COLO668 (cell line): ENCODE measurements around the gene NPC1L1.
A peak's percentile ranks its signal among the peaks of the same experiment; 100 is the strongest.

Experiments
- DNase-seq: peaks from one replicate; lab custom pipeline; 2025; ENCODE audit not compliant: unreplicated experiment; lab: John Stamatoyannopoulos, UW

The NPC1L1 gene

DNA sequence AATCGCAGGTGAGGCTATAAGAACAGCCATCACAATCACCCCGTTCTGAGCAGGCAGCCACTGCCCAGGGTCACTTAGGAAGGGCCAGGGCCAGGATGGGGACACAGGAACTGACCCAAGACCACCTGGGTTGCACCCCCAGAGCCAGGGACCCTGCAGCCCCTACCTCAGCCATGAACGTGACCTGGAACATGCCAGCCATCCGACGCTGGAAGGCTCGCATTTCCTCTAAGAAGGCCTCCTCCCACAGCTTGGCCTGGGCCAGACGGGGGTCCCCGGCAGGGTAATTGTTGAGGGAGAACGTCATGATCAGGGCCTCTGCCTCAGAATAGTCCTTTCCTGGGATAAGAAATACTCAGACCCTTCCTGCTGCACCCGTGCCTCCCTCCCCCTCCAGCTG is 5.0 kb downstream of the NPC1L1 start:
- no peak for DNase-seq

DNA sequence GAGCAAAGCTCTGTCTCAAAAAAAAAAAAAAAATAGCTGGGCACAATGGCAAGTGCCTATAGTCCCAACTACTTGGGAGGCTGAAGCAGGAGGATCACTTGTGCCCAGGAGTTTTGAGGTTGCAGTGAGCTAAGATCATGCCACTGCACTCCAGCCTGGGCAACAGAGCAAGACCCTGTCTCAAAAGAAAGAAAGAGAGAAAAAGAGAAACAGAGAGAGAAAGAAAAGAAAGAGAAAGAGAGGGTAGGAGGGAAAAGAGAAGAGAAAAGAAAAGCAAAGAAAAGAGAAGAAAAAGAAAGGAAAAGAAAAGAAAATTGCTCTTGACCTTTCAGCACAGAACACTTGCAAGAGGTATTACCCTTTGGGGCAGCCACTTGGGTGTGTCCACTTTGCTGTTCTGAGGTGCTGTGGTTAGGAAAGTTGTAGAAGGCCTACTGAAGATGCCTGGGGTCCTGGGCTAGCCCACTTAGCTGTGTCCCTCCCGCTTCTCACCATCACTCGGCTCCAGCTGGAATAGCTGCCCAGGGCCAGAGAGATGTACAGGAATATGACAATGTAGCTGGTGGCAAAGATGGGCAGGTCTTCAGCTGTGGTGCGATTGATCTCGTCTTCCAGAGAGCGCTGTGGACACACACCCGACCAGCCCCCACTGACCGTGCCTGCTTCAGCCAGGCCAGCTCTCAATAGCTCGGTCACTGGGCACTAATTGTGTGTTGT is 5.6 kb downstream of the NPC1L1 start:
- no peak for DNase-seq

DNA sequence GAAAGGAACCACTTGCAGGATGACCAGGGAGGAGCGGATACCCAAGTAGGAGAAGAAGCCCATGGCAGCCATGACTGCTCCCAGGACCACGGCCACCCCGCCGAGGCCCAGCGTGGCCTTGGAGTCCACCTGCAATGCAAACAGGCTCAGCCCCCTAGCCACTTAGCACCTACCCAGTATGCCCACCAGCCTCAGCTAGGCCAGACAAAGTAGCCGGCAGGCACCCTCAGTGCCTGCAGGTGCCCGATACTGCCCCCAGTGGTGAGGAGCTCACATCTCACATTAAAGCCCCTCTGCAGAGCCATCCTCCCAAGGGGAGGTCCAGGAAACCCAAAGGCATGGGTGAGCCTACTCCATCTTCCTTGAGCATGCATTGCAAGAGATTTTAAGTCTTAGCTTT is 6.6 kb downstream of the NPC1L1 start:
- peak; percentile 72 for DNase-seq

DNA sequence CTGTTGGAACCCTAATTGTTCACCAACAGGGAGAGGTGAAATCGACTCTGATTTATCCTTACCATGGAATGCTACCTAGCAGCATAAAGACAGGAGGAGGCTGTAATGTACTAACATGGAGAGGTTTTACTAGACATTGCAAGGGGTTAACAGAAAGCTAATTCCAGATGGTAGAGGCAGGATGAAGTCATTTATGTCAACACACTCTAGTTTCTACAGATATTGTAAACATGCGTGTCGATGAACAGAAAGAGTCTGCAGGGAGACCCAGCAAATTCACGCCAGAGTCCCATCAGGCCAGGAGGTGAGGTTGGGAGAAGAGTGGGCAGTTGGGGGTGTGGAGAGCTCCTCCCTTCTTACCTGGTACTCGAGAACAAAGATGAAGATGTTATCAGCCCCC is 7.0 kb downstream of the NPC1L1 start:
- peak; percentile 34 for DNase-seq

DNA sequence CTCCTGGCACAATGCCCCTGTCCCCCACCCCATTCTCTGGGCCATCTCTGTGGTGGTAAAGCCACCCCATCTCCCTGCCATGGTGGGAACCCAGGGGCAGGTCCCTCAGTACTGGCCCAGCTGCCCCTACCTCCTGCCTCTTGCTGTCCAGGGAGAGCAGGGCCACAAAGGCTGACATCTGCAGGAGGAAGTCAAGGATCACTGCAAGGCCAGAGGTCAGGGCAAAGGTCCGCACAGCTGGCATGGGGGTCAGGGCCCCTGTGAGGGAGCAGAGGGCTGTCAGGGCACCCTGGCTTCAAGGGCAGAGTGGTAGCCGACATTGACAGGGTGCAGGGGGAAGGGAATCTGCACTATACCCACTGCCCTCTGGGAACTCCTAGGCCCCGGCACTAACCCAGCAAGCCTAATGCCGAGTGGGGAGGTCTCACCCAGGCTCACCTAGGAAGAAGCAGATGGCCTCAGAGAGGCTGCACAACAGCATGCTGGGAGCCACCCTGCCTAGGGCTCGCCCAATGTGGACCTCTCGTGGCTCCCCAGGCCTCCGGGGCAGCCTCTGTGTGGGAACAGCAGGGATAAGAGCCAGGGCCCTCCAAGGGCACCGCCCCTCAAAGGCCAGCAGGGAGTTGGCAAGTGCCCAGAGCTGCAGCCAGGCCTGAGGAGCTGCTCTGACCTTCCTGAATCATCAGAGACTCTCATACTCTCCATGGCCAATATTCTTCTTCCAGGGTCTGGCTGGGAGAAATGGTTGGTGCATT is 7.7 kb downstream of the NPC1L1 start:
- peak; percentile 52 for DNase-seq

DNA sequence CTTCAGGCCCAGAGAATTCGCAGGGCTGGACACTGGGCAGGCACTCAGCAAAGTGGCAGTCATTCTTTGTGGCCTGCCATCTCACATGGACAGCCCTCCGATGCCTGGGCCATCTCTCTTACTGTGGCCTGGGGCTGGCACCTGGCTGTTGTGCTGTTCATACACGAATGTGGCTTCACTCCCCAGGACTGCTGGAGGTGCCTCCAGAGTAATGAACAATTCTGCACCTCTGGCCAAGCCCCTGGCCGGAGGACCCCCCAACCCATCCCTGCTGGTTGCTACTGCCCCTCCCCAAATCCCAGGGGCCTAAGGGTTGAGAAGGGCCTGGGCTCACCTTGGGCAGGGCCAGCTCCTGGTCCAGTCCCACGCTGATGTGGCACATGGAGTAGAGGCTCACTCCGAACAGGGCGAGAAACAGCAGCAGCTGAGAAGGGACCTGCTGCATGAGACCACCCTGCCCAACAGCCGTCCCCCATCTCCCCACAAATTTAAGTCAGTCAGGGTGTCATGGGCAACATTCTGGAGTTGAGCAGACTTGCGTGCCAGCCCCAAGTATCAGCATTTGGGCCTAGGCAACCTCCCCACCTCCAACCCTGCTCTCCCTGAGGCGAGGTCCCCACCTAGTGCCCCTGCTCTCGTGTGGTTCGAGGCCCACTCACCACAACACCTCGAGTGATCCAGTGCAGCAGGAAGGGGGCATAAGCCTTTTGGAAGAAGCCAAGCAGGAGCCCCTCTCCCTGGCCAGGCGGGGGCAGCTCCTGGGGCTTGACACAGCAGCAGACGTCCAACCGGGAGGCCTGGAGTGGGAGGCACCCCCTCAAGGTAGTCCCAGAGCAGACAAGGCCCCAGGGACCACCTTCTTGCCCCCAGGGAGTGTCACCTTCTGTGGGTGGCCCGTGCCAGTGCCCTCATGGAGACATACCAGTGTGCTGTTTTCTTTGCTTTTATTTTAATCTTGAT is 9.4 kb downstream of the NPC1L1 start:
- DNase-seq, result no peak

DNA sequence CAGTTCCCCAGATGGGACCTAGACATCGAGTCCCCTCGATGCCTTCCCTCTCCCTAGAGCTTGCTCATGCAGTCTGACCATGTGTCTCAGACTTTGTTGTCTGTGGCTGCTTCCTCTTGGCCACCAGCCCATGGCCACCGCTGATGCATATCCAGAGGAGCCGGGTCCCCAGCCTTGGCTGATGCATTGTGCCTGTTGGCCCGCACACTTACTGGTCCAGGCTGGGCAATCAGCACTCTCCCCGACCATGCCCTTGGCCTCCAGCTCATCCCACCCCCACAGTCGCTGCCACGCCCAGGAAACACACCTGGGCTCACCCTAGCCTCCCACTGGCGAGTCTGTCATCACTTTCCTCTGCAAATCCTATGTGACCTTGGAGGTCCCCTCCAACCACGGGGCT is 10.1 kb downstream of the NPC1L1 start:
- DNase-seq, result no peak

DNA sequence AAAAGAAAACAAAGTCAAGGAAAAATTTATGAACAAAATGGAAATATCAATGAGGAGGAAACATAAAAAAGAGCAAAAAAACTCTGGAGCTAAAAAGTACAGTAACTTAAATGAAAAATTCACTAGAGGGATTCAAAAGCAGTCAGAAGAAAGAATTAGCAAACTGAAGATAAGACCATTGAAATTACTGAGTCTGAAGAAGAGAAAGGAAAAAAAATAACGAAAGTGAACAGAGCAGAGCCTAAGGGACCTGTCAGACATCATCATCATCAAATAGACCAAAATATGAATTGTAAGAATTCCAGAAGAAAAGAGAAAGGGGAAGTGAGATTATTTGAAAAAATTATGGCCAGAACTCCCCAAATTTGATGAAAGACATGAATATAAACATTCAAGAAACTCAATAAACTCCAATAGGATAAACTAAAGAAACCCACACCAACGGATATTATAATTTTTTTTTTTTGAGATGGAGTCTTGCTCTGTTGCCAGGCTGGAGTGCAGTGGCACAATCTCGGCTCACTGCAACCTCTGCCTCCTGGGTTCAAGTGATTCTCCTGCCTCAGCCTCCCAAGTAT is 16.2 kb downstream of the NPC1L1 start:
- DNase-seq, result no peak

DNA sequence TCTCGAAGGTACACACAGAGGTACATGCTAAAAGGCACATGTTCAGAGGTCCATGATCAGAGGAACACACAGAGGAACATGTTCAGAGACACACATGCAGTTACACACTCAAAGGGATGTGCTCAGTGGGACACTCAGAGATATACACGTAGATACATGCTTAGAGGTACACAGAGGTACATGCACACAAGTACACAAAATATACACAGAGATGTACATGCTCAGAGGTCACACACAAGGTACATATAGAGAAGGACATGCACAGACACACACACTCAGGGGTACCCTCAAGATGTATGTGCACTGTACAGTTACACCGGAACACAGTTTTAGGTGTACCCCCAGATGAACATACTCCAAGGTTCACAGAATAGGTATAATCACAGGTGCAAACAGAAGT is 18.8 kb downstream of the NPC1L1 start:
- DNase-seq, result no peak

DNA sequence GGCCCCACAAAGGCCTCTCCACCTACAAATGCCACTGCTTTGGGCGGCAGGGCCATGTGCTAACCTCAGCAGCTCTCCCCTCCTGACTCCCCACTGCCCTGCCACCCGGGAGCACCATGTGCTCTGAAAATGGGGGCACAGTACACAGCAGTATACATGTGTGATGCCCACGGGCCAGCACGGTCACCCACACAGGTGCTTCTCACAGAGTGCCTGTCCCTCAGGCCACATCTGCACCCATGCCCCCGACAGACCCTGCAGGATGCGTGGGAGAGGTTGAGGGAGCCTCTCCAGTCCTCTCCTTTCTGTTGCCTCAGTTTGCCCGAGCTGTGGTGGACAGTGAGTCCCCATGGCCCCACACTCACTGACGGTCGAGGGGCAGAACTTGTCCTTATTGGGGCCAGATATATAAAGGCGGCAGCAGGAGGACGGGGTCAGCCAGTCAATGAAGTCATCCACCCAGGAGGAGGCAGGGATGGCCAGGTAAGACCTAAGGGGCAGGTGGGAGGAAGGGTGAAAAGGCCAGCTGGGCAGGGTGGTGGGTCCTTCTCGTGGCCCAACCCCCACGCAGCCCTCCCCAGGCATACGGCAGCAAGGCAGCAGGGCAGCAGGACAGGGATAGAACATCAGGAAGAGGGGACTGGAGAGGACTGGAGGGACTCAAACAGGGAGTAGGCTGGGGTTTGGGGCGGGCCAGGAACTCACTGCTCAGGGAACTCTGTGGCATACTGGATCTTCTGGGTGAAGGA is 19.6 kb downstream of the NPC1L1 start:
- no peak for DNase-seq

DNA sequence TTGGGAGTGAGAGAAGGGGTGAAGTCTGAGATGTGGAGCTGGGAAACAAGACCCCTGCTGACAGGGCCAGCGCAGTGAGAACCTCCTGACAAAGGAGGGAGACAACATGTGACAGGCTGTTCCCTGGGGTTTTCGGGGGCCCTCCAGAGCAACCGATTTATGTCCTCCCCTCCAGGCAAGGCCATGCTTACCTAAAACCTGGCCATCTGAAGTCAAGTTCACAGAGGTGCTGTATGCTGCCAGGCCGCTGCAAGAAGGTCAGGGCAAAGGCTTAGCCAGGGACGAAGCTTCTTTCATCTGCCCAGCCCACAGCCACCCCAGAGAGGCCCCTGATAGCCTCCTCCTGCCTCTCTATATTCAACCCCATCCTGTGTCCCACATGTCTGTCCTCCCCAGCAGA is 20.6 kb downstream of the NPC1L1 start:
- DNase-seq, result no peak

DNA sequence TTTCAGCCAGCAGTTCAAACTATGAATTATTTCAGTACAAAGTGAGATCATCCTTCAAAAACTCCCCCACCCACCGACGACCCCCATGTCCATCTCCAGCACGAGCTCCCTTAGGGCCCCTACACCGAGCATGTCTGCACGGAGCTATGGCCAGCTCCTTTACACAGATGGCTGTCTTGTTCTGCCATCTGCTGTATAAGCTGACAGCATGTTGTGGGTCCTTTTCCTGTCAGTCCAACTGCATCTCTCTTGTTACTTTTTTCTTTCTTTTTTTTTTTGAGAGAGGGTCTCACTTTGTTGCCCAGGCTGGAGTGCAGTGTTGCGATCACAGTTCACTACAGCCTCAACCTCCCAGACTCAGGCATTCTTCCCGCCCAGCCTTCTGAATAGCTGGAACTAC is 21.6 kb downstream of the NPC1L1 start:
- DNase-seq, result no peak

DNA sequence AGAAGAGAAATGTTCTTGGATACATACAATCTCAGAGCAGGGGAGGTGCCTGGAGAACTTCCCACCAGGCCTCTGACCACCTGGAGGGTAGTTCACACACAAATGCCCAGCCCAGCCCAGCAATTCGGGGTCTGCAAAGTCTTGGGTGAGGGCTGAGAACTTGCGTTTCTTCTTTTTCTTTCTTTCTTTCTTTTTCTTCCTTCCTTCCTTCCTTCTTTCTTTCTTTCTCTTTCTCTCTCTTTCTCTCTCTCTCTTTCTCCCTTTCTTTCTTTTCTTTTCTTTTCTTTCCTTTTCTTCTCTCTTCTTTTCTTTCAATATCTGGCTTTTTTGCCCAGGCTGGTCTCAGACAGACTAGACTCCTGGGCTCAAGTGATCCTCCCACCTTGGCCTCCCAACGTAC is 22.4 kb downstream of the NPC1L1 start:
- no peak for DNase-seq

DNA sequence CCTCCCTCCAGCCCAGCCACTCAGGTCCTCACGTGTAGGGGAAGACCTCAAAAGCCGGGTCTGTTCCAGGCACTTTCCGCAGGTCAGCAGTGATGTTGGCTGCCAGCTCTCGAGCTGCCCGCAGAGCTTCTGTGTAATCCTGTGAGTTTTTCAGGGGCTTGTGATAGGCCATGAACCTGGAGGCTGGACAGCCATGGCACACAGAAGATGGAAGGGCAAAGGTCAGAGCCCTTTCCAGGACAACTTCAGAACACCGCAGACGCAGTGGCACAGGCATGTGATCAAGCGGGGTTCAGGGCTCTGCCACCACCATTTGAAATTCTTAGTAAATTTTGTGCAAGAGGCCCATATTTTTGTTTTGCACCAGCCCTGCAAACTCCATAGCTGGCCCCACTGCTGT is 24.0 kb downstream of the NPC1L1 start:
- DNase-seq, result no peak

DNA sequence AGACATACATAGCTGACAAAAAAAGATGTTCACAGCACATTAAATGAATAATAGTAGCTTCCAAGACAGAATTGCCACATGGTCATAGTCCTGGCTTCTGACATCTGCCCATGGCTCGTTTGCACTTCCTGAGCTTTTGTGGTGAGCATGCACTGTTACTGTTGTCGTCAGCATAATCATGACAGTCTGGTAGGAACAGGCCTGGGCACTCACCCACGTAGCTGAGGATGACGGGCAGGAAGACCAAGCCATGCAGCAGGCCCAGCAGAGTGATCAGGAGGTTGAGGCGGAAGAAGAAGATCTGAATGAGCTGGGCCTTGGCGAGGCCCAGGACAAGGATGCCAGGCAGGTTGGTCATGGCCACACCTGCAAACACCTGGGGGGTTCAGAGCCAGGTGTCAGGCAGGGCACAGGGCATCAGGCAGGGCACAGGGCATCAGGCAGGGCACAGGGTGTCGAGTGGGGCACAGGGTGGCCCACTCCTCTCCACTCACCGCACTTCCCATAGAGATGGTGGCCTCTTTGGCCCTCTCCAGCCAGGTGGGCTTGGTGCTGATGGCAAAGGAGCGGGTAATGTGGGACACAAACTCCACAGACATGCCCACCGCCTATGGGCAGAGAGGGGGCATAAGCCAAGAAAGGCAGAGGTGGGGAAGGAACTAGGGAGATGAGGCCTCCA is 25.4 kb downstream of the NPC1L1 start:
- no peak for DNase-seq

DNA sequence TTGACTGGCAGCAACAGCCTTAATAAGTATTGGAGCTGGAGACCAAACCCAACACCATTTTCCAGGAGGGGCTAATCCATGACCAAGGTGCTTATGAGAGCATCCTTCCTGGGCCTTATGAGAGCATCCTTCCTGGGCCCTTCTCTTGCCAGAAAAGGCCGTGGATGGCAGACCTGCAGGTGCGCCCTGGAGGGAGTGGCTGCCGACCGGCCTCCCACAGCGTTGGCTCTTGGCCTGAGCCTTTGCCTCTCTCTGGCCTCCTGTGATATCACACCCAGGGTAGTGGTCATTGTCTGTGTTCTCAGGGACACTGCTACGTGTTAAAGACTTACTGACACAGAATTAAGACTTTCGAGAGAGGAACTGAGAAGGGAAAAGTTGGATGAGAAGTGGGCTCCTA is 28.4 kb downstream of the NPC1L1 start:
- DNase-seq, result no peak

DNA sequence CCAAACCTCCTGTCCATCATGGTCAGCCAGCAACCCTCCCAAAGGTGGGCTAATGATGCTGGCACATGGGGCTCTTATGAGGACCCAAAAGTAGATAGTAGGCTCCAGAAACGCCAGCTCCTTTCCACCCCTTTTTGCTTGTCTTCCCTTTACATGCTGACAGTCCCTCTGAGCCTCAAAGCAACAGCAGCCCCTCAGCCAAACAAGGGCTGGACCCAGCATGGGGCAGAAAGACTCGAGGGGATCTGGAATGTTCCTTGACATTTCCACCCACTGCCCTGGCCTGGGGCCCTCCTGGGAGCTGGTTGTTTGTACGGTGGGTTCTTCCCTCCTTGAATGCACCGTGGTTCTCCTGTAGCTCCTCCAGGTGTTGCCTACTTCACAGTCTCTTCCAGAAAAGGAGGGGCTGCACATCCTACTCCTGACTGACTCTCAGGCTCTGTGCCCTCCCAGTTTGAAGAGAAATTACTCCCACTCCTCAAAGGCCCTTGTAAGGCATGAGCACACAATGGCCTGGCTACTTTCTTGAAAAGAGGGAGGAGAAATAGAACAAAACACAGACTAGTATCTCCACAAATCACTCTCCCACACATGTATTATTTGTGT is 29.2 kb downstream of the NPC1L1 start:
- DNase-seq, result no peak

DNA sequence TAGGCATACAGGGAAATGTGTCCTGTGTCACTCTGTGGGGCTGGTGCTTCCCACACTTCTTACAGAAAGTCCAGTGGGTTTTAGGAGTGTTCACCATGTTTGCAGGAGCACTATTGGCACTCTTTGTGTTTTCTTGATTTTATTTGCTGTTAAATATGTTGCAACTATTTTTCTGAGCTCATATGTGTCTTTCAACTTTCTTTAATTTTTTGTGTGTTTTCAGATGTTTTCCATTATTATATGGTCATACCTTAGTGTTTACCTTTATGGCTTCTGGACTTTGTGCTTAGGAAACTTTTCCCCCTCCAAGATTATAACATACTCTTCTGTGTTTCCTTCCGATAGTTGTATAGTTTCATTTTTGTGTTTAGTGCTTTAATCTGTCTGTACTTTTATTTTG is 29.9 kb downstream of the NPC1L1 start:
- DNase-seq, result no peak

DNA sequence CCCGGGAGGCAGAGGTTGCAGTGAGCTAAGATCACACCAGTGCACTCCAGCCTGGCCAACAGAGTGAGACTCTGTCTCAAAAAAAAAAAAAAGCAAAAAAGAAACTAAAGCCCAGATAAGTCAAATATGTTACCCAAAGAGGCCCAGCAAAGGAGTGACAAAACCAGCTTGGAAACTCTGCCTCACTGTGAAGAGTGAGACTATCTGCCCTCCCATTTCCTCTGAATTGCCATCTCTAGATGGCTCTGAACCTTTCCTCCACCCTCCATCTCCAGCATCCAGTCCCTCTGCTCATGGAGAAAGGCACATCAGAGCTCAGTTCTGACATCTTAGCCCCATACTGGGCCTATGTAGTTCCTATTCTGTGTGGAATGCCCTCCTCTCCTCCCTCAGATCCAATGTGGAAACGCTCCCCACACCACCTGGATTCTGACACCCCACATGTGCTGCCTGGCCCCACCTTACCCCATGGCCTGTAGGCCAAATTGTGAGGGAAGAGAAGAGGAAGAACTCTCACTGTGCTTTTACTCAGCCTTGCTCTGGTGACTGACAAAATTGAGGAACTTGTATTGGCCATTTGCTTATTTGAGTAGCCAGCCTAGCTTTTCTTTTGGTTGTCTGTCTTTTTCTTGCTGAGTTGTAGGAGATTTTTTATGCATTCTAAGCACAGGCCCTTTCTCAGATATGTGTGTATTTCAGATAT is 32.7 kb downstream of the NPC1L1 start:
- no peak for DNase-seq
